NCI-H748 (cell line): ENCODE measurements around the gene CFAP57.
"Not testable (repeated sequence)": the region's sequence is repeated elsewhere in the genome, so short reads cannot be mapped to it uniquely, and the experiment has no call there.

Experiments used
- DNase-seq: peaks from one replicate; lab custom pipeline; 2025; ENCODE audit not compliant: unreplicated experiment; lab: John Stamatoyannopoulos, UW

The CFAP57 gene

GRCh38 chr1:43172527-43172972 is 420 bp downstream of the CFAP57 start:
- DNase-seq = peak; percentile 100

GRCh38 chr1:43174873-43175272 is 2.7 kb downstream of the CFAP57 start:
- no peak for DNase-seq

GRCh38 chr1:43177691-43178090 is 5.6 kb downstream of the CFAP57 start:
- DNase-seq = no peak

- DNase-seq = no peak
Observed at GRCh38 chr1:43184388-43184787, 12.3 kb downstream of the CFAP57 start.

GRCh38 chr1:43184995-43185394 is 12.9 kb downstream of the CFAP57 start:
- DNase-seq = no peak

- no peak for DNase-seq
Observed at GRCh38 chr1:43188106-43188505, 16.0 kb downstream of the CFAP57 start.

- no peak for DNase-seq
Observed at GRCh38 chr1:43194509-43194908, 22.4 kb downstream of the CFAP57 start.

- peak; percentile 65 for DNase-seq
Observed at GRCh38 chr1:43197343-43198127, 25.4 kb downstream of the CFAP57 start.

GRCh38 chr1:43199093-43199726 is 27.1 kb downstream of the CFAP57 start:
- peak; percentile 98 for DNase-seq

GRCh38 chr1:43203859-43204258 is 31.7 kb downstream of the CFAP57 start:
- no peak for DNase-seq

- DNase-seq = no peak
Observed at GRCh38 chr1:43204394-43204793, 32.3 kb downstream of the CFAP57 start.

GRCh38 chr1:43205671-43206070 is 33.5 kb downstream of the CFAP57 start:
- DNase-seq = no peak

GRCh38 chr1:43206600-43207228 is 34.6 kb downstream of the CFAP57 start:
- DNase-seq = no peak

GRCh38 chr1:43207229-43207853 is 35.2 kb downstream of the CFAP57 start:
- DNase-seq = no peak

- not testable (repeated sequence) for DNase-seq
Observed at GRCh38 chr1:43208277-43208676, 36.1 kb downstream of the CFAP57 start.

- DNase-seq = no peak
Observed at GRCh38 chr1:43214501-43215444, 42.6 kb downstream of the CFAP57 start.

- no peak for DNase-seq
Observed at GRCh38 chr1:43217747-43218146, 45.6 kb downstream of the CFAP57 start.

GRCh38 chr1:43220905-43221778 is 49.0 kb downstream of the CFAP57 start:
- no peak for DNase-seq

GRCh38 chr1:43221797-43222196 is 49.7 kb downstream of the CFAP57 start:
- no peak for DNase-seq

- DNase-seq = no peak
Observed at GRCh38 chr1:43222879-43223278, 50.7 kb downstream of the CFAP57 start.
